Activated CD4-positive, alpha-beta T cell treated with anti-CD3 and anti-CD28 coated beads, Interleukin-2, amount 50 U/mL, for 48 hours (primary cell): ENCODE results near the gene SCN4A.
A peak's percentile ranks its signal among the peaks of the same experiment; 100 is the strongest.
"Not testable (repeated sequence)": the region's sequence is repeated elsewhere in the genome, so short reads cannot be mapped to it uniquely, and the experiment has no call there.

ENCODE experiments used
- DNase-seq, 2 experiments: peaks; one replicate each; pipeline ENCODE4 v3.0.0-alpha.2; 2020

The SCN4A gene

DNA sequence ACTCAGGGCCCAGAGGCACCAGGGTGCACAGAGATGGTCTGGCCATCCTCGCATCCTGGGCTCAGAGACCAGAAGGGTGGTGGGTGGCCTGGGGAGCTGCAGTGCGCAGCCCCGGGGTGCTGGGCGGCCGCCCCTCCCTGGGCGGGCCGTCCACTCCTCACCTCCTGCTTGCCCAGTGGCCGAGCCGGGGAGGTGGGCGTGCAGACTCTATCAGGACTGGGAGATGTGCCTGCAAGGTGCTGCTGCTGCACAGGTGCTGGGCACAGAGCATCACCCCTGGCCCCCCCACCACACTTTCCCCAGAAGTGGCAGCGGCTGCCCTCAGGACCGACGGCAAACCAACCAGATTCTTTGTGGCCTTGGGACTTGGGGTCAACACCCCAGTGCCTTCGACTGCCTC lies at the start of gene SCN4A:
SCN4A (minus strand) TSS at position 123 of the 400 bp plus-strand sequence; CDS start at position 46, 77 bp downstream.
- no peak for DNase-seq

DNA sequence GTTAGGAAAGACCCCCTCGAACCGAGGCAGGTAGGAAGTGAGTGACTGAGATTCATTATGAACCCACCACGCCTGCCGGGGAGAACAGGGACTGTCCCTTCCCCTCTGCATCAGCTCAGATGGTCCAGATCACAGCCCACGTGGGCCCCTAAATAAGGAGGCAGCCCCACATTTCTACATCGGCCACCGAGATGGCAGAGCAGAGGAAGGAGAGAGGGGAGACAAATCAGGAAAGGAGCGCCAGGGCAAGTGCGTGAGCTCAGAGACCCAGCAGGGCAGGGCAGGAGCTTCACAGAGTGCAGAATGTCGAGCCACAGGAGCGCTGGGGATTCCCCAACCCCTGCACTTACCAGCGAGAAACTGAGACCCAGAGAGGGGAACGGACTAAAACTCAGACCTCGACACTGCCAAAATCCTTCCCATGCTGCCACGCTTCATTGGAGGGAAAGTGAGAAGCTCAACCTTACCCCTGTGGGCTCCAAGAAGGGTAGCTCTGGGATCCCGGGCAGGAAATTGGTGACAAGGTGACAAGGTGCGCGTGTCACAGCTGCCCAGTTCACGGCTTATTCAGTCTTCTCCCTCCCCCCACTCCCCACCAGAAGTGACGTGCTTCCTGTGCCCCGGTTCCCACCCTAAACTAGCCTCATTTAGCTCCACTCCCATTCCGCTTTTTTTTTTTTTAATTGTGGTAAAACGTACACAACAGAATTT lies 47.5 kb upstream of the SCN4A start, which contains the start of gene ICAM2:
ICAM2 (minus strand) TSS at position 578 of the 711 bp plus-strand sequence. CDS start 13,942 bp downstream, outside the sequence.
- peak; percentile 79 to 86 for DNase-seq

DNA sequence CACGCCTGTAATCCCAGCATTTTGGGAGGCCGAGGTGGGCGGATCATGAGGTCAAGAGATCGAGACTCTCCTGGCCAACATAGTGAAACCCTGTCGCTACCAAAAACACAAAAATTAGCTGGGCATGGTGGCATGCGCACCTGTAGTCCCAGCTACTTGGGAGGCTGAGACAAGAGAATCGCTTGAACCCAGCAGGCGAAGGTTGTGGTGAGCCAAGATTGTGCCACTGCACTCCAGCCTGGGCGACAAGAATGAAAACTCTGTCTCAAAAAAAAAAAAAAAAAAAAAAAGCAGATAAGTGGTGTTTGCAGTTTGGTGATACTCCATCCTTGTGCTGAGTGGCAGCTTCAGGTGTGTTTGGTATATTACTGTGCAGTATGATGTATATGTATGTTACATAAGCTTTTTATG lies 46.8 kb upstream of the SCN4A start:
- DNase-seq = not testable (repeated sequence)

DNA sequence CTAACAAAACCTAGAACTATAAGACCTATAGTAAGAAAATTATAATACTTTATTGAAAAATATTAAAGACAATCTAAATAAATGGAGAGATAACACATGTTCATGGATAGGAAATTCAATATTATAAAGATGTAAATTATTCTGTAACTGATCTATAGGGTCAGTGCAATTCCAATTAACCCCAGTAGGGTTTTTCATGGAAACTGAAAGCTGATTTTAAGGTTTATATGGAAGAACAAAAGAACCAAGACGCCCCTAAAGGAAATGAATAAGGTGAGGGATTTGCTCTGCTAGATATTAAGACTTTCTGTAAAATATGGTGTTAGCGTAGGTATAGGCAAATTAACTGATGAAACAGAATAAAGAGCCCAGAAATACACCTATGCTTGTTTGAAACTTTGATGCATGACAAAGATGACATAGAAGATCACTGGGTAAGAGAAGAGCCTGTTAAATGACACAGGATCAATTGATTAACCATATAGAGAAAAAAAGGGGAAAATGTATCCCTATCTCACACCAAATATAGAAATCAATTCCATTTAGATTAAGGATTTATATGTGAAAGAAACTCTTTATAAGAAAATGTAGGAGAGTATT lies 44.8 kb upstream of the SCN4A start:
- no peak for DNase-seq

DNA sequence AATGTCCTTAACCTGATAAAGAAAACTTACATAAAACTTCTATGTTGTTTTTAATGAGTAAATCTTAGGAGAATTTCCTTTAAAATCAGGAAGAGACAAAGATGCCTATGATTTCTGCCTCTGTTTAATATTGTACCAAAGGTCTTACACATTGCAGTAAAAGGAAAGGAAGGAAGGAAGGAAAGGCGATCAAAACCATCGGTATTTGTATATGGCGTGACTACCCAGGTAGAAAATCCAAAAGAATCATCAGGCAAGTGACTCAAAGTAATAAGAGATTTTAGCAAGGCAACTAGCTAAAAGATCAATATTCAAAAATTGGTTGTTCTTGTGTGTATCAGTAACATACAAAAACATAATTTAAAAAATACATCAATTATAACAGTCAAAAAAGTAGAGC lies 44.3 kb upstream of the SCN4A start:
- no peak for DNase-seq

DNA sequence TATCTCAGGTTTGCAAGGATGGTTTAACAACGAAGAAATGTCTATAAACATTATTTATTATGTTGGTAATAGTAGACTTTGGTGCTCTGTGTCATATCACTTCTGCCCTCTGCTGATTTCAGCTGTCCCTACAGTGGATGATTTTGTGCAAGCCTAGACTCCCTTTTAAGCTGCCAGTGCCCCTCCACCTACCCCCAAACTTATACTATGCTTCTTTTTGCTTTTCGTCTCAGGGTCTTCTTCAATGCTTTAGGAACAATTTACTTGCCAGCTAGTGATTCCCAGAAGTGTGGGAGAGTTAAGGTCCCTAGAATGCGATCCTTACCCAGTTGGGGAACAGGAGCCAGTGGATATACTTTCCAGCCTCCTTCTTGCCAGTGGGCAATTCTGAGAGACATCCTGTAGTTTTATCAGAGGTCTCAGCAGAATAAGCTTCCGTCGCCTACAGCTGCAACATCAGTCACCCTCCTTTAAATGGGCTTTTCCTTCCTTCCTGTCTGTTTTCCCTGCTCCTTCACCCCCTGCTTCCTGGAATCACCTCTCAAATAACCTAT lies 43.6 kb upstream of the SCN4A start:
- no peak for DNase-seq

DNA sequence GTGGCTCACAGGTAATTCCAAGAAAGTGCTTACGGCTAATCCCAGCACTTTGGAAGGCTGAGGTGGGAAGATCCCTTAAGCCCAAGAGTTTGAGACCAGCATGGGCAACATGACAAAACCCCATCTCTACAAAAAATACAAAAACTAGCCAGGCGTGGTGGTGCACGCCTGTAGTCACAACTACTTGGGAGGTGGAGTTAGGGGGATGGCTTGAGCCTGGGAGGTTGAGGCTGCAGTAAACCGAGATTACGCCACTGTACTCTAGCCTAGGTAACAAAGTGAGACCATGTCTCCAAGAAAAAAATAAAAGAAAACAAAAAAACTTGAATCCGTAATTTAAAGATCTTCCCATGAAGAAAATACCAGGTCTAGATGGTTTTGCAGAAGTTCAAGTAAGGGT lies 42.7 kb upstream of the SCN4A start:
- no peak for DNase-seq

DNA sequence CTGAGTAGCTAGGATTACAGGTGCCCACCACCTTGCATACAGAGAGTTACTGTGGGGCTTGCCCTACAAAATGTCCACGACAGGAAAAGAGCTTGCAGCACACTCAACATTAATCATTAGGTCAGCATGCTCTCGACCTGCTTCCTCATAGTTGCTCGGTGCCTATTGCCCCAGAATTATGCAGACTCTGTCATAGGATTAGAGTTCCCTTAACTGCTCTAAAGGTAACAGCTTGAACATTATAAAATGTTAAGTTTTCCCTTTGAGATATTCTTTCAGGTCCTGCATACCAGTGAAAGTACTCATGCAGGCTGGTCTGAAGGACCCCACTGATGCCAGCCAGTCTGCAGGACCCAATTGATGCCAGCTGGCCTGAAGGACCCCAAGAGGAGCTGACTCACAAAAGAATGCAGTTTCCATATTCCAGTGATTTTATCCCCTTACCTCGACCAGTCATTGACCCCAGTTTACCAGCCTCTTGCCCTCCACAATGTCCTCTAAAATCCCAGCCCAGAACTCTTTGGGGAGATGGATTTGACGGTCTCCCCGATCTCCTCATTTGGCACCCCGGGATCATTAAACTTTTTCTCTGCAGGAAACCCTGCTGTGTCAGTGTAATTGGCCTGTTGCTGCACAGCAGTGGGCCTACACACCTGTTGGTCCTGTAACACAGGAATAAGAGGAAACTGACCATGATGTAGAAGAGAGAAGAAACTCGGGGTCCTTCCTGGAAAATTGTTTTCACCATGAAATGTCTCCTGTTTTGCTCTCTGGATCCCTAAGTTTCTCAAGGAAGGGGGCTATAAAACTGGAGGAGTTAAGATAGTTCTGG lies 37.1 kb upstream of the SCN4A start:
- DNase-seq = peak in 1 of 2 experiments; percentile 0

DNA sequence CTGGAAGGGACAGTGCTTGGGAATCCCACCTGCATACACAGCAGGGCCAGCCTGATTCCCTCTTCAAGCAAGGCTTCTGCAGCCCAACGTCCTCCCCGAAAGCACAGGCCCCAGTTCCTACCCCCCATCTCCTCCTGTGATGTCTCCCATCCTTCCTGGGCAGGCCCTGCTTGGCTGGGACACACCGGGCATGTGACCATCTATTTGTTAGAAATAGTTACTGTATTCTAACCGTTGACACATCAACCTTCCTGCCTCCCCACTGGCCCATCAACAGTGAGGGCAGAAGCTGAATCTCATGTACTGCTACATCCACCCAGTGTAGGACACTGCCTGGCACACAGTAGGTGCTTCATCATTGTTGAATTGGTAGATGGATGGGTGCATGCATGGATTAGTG lies 36.1 kb upstream of the SCN4A start:
- no peak for DNase-seq

DNA sequence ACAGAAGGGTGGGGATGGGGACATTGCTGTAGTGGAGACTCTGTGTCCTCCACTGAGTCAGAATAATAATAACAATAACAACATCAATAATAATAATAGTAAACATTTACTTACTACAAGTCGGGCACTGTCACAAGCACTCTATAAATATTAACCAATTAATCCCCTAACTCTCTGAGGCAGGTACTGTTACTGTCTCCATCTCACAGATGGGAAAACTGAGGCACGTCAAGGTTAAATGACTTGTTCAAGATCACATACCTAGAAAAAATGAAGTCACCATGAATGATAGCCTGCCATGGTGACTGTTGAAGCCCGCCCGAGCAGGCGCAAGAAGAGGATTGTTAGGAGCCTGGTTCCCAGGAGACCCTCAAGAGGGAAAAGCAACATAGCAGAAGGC lies 35.6 kb upstream of the SCN4A start:
- no peak for DNase-seq

DNA sequence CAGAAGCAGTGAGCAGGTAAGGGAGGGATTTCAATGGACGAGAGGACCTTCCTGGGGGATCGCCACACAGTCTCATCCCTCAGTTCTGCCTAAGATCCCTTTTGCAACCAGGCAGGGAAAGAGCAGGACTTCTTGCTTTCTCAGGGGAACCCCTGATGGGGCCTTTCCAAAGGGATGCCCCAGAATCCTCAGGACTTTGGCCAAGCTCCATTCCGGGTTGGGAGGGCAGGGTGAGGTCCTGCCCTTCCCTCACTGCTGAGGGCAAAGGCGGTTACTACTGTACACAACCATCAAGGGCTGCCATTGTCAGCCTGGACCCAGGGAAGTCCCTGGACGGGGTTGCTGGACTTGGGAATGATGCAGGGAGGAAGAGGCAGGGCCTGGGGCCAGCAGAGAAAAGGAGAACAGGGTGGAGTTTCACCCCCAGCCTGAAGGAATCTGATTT lies 35.1 kb upstream of the SCN4A start:
- no peak for DNase-seq

DNA sequence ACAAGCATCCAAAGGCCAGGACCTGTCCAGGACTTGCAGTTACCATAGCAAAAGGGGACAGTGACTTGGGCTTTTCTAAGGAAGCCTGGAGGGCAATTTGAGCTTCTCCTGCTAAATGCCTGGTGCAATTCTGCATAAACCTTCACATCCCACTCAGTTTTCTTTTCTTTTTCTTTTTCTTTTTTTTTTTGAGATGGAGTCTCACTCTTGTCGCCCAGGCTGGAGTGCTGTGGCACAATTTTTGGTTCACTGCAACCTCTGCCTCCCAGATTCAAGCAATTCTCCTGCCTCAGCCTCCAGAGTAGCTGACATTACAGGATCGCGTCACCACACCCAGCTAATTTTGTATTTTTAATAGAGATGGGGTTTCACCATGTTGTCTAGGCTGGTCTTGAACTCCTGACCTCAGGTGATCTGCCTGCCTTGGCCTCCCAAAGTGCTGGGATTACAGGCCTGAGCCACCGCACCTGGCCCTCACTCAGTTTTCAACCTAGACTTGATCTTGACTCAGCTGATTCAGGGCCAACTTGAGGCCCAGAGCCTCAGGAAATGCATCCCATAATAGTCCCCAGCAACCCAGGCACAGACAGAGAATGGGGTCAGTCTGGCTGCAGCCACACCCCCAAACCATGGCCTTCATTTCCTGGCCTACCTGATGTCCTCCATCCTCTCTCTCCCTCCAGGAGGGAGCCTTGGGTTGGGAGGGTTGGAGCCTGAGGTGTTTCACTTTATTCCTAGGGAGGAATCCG lies 34.5 kb upstream of the SCN4A start:
- not testable (repeated sequence) for DNase-seq

DNA sequence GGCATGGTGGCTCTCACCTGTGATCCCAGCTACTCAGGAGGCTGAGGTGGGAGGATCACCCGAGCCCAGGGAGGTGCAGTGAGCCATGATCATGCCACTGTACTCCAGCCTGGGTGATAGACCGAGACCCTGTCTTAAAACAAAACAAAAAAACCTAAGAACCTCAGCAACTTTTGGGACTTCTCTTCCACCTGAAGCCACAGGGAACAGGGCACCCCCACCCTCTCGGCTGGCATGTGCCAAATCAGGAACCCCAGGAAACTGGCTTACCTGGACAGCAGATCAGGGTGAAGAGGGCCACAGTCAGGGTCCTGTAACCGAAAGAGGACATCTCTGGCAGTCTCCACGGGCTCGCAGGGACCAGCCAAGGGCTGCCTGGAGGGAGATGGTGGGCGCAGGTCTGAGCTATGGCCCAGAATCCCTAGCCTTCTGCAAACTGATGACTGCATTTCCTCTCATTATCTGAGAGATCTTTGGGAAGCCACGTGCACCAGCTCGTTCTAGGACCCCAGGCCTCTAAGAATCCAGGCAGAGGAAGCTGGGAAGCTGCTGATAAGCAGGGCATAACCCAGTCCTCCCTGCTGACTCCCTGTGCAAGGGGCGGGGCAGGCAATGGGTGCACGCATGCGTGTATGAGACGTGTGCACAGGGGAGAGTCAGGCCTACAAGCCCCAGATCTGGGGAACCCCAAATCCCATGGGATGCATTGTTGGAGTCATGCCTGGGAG lies 33.8 kb upstream of the SCN4A start:
- no peak for DNase-seq

DNA sequence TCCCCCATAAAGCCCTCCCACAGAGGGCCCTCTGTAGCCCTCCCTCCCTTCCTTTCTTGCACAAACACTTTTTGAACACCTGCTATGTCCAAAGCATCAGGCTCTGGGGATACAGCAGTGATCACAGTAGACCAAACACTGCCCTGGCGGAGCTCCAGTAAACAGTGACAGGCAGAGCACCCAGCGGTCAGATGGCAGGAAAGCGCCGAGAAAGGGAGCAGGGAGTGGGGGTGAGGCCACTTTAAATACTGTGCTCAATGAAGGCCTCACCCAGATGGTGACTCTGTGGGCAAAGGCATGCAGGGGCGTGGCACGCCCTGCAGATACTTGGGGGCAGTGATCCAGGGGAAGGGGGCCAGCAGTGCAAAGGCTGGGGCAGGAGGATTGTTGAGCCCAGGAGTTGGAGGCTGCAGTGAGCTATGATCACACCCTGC lies 33.0 kb upstream of the SCN4A start:
- DNase-seq = no peak

DNA sequence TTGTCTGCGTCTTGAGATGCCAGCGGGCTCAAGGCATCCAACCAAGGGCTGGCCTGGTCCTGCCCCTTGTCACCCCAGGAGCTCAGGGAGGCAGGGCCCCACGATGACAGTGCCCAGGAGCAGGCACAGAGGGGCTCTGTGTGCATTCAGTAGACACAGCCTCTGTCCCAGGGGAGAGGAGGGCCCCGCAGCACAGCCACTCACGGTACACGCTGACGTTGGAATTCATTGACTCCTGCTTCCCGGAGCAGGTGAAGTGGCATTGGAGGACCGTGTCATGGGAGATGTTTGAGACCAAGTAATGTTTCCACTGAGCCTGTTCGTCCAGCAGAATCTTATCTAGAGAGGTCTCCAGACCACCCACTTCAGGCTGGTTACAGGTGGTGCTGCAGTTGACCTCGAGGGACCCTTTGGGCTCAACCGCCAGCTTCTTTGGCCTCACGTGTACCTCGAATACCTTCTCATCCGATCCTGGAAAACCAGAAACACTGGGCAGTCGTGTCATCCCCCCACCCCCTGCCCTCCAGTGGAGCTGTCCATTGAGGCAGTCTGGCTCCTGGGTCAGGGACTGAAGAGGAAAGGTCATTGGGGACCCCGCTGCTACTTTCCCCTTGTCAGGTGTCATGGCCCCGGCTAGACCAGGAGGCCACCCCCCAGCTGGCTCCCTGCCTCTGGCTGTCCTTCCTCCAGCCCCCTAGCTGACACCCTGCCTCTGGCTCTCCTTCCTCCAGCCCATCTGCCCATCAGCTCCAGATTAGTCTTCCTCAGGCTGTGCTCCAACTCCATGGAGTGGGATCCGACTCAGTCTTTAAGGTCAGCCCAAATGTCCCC lies 32.4 kb upstream of the SCN4A start:
- no peak for DNase-seq

DNA sequence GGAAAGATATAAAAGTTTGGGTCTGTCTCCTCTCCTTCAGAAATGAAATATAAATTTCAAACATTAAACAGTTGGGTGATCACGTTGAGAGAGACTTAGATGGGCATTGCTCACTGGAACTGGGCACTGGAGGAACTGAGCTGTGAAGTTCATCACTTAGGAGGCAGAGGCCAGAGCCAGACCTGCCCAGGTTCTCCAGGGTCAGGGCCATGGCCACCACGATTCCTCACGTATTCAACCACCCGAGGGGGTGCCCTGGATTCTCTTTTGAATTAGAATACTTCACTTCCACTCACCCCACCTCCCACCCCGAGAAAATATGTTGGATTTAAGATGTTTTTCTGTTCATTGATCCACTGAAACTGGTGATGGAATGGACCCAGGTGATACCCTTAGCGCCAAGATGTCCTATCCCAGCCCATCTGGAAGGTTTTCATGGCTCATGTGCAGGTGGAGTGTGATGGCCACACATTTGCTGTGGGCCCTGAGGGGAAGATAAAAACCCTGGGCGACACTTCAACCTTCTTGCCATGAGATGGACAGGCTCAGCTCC lies 31.6 kb upstream of the SCN4A start:
- no peak for DNase-seq

DNA sequence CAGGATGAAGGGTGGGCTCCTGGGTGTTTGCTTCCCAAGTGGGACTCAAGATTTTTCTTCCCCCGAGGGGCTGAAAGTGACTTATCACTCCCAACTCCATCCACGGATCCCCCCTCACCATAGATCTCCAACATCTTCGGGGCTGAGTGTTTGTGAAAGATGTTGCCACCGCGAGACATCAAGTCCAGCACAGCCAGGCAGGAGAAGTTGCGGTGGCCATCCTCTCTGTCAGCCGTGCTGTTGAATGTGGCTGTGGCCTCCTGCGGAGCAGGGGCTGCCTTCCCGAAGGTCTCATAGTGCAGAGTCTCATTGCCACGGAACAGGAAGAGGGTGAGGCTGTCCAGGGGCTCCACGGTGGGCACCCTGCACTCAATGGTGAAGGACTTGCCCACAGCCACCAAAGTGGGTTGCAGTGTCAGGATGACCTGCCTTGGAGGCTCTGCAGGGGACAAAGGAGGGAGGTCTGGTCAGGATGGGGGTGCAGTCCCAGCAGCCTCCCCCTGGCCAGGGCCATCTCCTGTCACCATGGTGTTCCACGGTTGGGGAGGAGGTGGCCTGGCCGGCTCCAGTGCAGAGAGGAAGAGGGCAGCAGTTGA lies 30.9 kb upstream of the SCN4A start:
- DNase-seq = no peak

DNA sequence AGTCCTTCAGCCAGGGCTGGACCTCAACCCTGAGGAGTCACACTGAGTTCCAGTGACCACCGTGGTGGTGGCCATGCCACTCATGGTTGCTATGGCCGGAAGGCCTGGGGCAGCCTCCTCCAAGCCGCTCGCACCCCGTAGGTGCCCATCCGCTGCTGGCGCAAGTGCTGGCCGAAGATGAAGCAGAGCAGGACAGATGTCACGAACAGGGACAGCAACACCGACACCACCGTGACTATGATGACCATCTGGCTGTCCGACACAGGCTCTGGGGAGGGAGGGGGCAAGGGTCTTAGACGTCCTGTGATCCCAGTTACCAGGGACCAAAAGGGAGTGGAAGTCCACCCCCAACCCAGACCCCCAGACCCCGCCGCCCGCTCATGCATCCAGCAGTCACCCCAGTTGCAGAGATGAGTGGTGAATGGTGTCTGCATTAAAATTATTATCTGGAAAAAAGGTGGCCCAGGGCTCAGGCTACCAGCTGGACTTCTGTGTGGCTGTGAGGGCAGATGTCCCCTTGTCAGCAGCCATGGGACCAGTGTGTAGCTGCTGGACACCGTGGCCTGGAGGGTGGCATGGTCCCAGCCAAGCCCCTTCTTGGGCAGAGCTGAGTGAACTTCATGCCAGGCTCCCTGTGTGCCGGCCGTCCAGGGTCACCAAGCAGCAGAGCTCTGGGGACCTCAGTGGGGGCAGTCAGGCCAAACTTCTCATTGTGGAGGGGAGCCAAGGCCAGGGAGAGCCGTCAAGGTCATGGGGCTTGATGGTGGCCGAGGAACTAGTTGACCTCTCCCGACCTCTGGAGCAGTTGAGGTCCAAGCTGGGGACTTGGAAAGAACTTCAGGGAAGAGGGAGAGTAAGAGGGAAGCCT lies 30.2 kb upstream of the SCN4A start:
- DNase-seq = no peak
